KBM-7 (cell line): ENCODE measurements around the gene TBX4.
A peak's percentile ranks its signal among the peaks of the same experiment; 100 is the strongest.

Experiments used
- DNase-seq: peaks from one replicate; pipeline ENCODE4 v3.0.0-alpha.2; 2015
- in situ Hi-C: fragments of 300-500 bp; cut with MboI; formaldehyde crosslinking; loops from 2 replicates; pipeline ENCODE4 v1.14.3; 2020; ENCODE audit warnings: low sequenced_read_pairs, low pct_unique_long_range_greater_than_20kb, mixed read lengths

The TBX4 gene

GRCh38 chr17:61412143-61412859, 39.9 kb upstream of the TBX4 start:
- DNase-seq: peak; percentile 90
- in situ Hi-C loops: loop anchor here (25.0 kb wide), 2 partner anchors 150 to 425 kb away; no protein-coding TSS in a partner anchor

GRCh38 chr17:61412860-61413660, 39.2 kb upstream of the TBX4 start:
- in situ Hi-C loops: loop anchor here (25.0 kb wide), 2 partner anchors 149 to 424 kb away; no protein-coding TSS in a partner anchor
- DNase-seq: no peak

- in situ Hi-C loops: loop anchor here (25.0 kb wide), 2 partner anchors 149 to 424 kb away; no protein-coding TSS in a partner anchor
Observed at GRCh38 chr17:61413661-61414126, 38.5 kb upstream of the TBX4 start.

GRCh38 chr17:61414141-61414935, 37.9 kb upstream of the TBX4 start:
- in situ Hi-C loops: loop anchor here (25.0 kb wide), 2 partner anchors 148 to 423 kb away; no protein-coding TSS in a partner anchor
- no peak for DNase-seq

More at GRCh38 chr17:61413661-61414126, 38.5 kb upstream of the TBX4 start:
- no peak for DNase-seq

GRCh38 chr17:61414936-61415251, 37.3 kb upstream of the TBX4 start:
- in situ Hi-C loops: loop anchor here (25.0 kb wide), 2 partner anchors 147 to 422 kb away; no protein-coding TSS in a partner anchor
- no peak for DNase-seq

GRCh38 chr17:61415374-61416210, 36.6 kb upstream of the TBX4 start:
- DNase-seq: no peak

GRCh38 chr17:61416211-61416539, 36.0 kb upstream of the TBX4 start:
- in situ Hi-C loops: loop anchor here (25.0 kb wide), 2 partner anchors 146 to 421 kb away; no protein-coding TSS in a partner anchor
- DNase-seq: no peak

More at GRCh38 chr17:61415374-61416210, 36.6 kb upstream of the TBX4 start:
- in situ Hi-C loops: loop anchor here (25.0 kb wide), 2 partner anchors 147 to 422 kb away; no protein-coding TSS in a partner anchor

- peak; percentile 87 for DNase-seq
- in situ Hi-C loops: loop anchor here (25.0 kb wide), 2 partner anchors 146 to 421 kb away; no protein-coding TSS in a partner anchor
Observed at GRCh38 chr17:61416540-61417363, 35.5 kb upstream of the TBX4 start.

- DNase-seq: no peak
- in situ Hi-C loops: loop anchor here (25.0 kb wide), 2 partner anchors 144 to 419 kb away; no protein-coding TSS in a partner anchor
Observed at GRCh38 chr17:61418449-61418848, 33.8 kb upstream of the TBX4 start.

- no peak for DNase-seq
- in situ Hi-C loops: loop anchor here (25.0 kb wide), 2 partner anchors 143 to 418 kb away; no protein-coding TSS in a partner anchor
Observed at GRCh38 chr17:61419496-61420046, 32.7 kb upstream of the TBX4 start.

- no peak for DNase-seq
- in situ Hi-C loops: loop anchor here (25.0 kb wide), 2 partner anchors 142 to 417 kb away; no protein-coding TSS in a partner anchor
Observed at GRCh38 chr17:61420052-61420451, 32.2 kb upstream of the TBX4 start.

GRCh38 chr17:61420745-61421398, 31.4 kb upstream of the TBX4 start:
- no peak for DNase-seq
- in situ Hi-C loops: loop anchor here (25.0 kb wide), 2 partner anchors 141 to 416 kb away; no protein-coding TSS in a partner anchor

- no peak for DNase-seq
- in situ Hi-C loops: loop anchor here (25.0 kb wide), 2 partner anchors 141 to 416 kb away; no protein-coding TSS in a partner anchor
Observed at GRCh38 chr17:61421460-61421859, 30.8 kb upstream of the TBX4 start.

GRCh38 chr17:61422116-61422799, 30.0 kb upstream of the TBX4 start:
- in situ Hi-C loops: loop anchor here (25.0 kb wide), 2 partner anchors 140 to 415 kb away; no protein-coding TSS in a partner anchor
- no peak for DNase-seq

GRCh38 chr17:61422869-61423268, 29.4 kb upstream of the TBX4 start:
- in situ Hi-C loops: loop anchor here (25.0 kb wide), 2 partner anchors 139 to 414 kb away; no protein-coding TSS in a partner anchor
- DNase-seq: no peak
